Kasumi-1 (cell line): ENCODE measurements around the gene ZIM2.

Source experiments
- DNase-seq, 2 experiments: peaks; one replicate each; lab custom pipeline; 2025; lab: John Stamatoyannopoulos, UW

The ZIM2 gene

GRCh38 chr19:56806639-56807038 lies 33.9 kb downstream of the ZIM2 start:
- DNase-seq: no peak

- DNase-seq: no peak
Measured at GRCh38 chr19:56778351-56778750, 62.2 kb downstream of the ZIM2 start.

- DNase-seq: no peak
Measured at GRCh38 chr19:56769650-56770049, 70.9 kb downstream of the ZIM2 start.

DNA sequence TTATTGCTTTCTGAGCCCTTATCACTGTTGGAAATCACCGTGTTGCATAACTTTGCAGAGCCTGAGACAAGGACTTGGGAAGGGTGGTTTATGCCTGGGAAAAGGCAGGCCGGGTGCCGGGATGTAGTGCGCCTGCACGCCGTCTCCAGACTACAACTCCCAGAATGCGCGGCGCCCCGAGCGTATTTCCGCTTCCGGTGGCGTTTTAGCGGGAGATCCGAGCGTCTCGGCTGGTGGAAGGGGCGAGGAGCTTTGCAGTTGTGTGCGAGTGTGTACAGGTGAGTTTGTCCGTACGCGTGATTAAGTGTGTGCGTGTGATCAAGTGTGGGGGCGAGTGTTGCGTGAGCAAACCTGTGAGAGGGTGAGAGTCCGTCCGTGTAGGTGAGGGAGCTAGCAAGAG lies 75.4 kb downstream of the ZIM2 start:
- DNase-seq: no peak

- no peak for DNase-seq
Measured at GRCh38 chr19:56764196-56764695, 76.3 kb downstream of the ZIM2 start.

GRCh38 chr19:56760842-56761241 lies 79.7 kb downstream of the ZIM2 start:
- DNase-seq: no peak

- DNase-seq: no peak
Measured at GRCh38 chr19:56759531-56759930, 81.0 kb downstream of the ZIM2 start.

GRCh38 chr19:56751078-56751489 lies 89.4 kb downstream of the ZIM2 start:
- DNase-seq: no peak

GRCh38 chr19:56750658-56751057 lies 89.9 kb downstream of the ZIM2 start:
- no peak for DNase-seq

GRCh38 chr19:56748378-56748777 lies 92.1 kb downstream of the ZIM2 start:
- peak; percentile 24 to 34 for DNase-seq

- DNase-seq: no peak
Measured at GRCh38 chr19:56746367-56746766, 94.2 kb downstream of the ZIM2 start.

DNA sequence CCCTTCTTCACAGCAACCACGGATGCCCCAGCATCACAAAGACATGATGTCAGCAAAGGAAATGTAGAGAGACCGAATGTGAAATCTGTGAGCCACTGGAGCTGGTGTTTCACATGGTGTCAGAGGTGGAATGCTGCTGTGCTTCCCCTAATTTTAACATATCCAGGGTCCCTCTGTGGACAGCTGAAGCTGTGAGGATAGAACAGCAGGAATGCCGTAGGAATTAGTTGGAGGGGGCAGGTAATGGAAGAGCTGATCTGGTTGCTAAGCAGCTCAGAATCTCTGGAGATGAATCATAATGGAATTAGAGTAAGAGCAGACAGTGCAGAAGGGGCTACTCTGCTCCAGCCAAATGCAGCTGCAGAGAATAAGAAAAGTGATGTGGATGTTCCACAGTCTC lies 100.0 kb downstream of the ZIM2 start:
- no peak for DNase-seq

GRCh38 chr19:56736571-56736970 lies 104.0 kb downstream of the ZIM2 start:
- DNase-seq: no peak

DNA sequence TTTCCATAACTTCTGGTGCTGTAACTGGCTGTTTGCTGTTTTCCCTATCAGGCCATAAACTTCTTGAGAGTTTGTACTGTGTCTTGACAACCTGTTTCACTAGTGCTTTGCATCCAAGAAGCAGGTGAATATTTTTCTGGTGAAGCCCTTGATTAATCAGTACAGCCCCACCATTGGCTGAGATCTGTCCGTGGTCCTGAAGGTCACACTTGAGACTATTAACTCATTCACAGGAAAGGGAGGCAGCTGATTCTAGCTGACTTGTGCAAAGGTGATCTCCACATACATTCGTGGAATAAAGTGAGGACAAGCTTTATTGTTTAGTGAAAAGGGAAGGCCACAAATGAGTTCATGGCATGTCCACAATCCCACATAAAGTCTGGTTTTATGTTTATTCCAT lies 107.5 kb downstream of the ZIM2 start:
- DNase-seq: peak in 1 of 2 experiments; percentile 12

DNA sequence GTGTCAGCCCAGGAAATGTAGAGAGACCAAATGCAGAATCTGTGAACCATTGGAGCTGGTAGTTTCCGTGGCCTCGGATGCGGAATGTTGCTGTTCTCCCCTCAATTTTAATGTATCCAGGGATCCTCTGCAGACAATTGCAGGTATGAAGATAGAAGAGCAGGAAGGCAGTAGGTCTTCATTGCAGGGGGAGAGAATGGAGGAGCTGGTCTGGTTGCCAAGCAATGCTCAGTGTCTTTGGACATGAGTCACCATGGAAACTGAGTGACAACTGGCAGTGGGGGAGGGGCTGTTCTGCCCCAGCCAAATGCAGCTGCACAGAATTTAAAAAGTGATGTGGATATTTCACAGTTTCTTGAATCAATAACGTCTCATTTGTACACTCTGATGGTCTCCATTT lies 112.8 kb downstream of the ZIM2 start:
- DNase-seq: no peak

DNA sequence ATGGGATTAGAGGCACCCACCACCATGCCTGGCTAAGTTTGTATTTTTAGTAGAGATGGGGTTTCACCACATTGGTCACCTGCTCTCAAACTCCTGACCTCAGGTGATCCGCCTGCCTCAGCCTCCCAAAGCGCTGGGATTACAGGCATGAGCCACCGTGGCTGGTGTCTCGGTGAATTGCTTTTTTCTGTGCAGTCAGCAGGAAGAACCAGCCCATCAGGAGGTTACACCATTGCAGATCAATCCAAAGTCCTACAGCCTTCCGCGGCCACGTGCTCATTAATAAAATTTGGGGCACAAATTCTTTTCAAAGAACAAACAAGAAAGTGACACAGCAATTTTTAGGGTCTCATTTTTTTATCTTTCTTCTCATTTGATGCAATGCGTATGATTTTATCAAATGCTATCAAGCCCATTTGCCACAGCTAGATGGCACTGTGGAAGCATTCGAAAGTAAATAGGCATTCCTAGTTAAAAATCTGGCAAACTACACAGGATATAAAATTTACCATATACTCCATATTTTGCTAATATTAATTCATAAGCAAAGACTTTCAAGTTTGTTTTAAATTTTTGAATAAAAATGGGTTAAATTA lies 114.6 kb downstream of the ZIM2 start:
- peak in 1 of 2 experiments; percentile 2 for DNase-seq
